GM19239 (cell line): Measurements from ENCODE around the gene LARP1B.
"Not testable (repeated sequence)": the region's sequence is repeated elsewhere in the genome, so short reads cannot be mapped to it uniquely, and the experiment has no call there.

Source experiments
- DNase-seq: peaks from one replicate; pipeline ENCODE4 v3.0.0; 2011; ENCODE audit warnings: low spot score; ENCODE audit not compliant: insufficient read length
- FAIRE-seq: peaks from 2 replicates; lab custom pipeline; 2011; peaks lifted over from hg19 to GRCh38; lab: Jason Lieb, UNC

Gene LARP1B

GRCh38 chr4:128060699-128061565 lies at the start of gene LARP1B:
LARP1B (plus strand) TSS chr4:128061312; CDS start chr4:128074952, 13,640 bp downstream.
- peak; percentile 97 for DNase-seq
- FAIRE-seq: peak; percentile 97

GRCh38 chr4:128025319-128025718 lies 35.8 kb upstream of the LARP1B start:
- DNase-seq (no peak), FAIRE-seq (no peak)

GRCh38 chr4:128029907-128030306 lies 31.2 kb upstream of the LARP1B start:
- DNase-seq: no peak
- no peak for FAIRE-seq

GRCh38 chr4:128031756-128032384 lies 29.2 kb upstream of the LARP1B start:
- DNase-seq (no peak), FAIRE-seq (no peak)

- FAIRE-seq: no peak
- DNase-seq: no peak
Observed at GRCh38 chr4:128039568-128039967, 21.5 kb upstream of the LARP1B start.

GRCh38 chr4:128047019-128047418 lies 14.1 kb upstream of the LARP1B start:
- not testable (repeated sequence) for FAIRE-seq, DNase-seq

- DNase-seq, FAIRE-seq: not testable (repeated sequence)
Observed at GRCh38 chr4:128047514-128047913, 13.6 kb upstream of the LARP1B start.

GRCh38 chr4:128051229-128051628 lies 9.9 kb upstream of the LARP1B start:
- FAIRE-seq, DNase-seq: not testable (repeated sequence)

GRCh38 chr4:128054907-128055306 lies 6.2 kb upstream of the LARP1B start:
- FAIRE-seq, DNase-seq: not testable (repeated sequence)

GRCh38 chr4:128055441-128056206 lies 5.5 kb upstream of the LARP1B start:
- not testable (repeated sequence) for FAIRE-seq, DNase-seq

GRCh38 chr4:128056396-128056795 lies 4.7 kb upstream of the LARP1B start:
- no peak for DNase-seq
- no peak for FAIRE-seq

- DNase-seq: no peak
Observed at GRCh38 chr4:128060121-128060698, 902 bp upstream of the LARP1B start.

GRCh38 chr4:128061566-128062536 lies 739 bp downstream of the LARP1B start:
- FAIRE-seq (peak; percentile 18), DNase-seq (peak; percentile 61)

More at GRCh38 chr4:128060121-128060698, 902 bp upstream of the LARP1B start:
- peak; percentile 75 for FAIRE-seq

- FAIRE-seq: not testable (repeated sequence)
Observed at GRCh38 chr4:128066453-128066820, 5.3 kb downstream of the LARP1B start.

GRCh38 chr4:128068918-128069317 lies 7.8 kb downstream of the LARP1B start:
- no peak for FAIRE-seq
- no peak for DNase-seq

More at GRCh38 chr4:128066453-128066820, 5.3 kb downstream of the LARP1B start:
- DNase-seq: not testable (repeated sequence)

- DNase-seq: no peak
- FAIRE-seq: peak; percentile 57
Observed at GRCh38 chr4:128076464-128076863, 15.4 kb downstream of the LARP1B start.

GRCh38 chr4:128095293-128095692 lies 34.2 kb downstream of the LARP1B start:
- not testable (repeated sequence) for DNase-seq, FAIRE-seq

GRCh38 chr4:128107766-128108165 lies 46.7 kb downstream of the LARP1B start:
- FAIRE-seq: no peak
- DNase-seq: no peak

- DNase-seq: no peak
- no peak for FAIRE-seq
Observed at GRCh38 chr4:128123036-128123435, 61.9 kb downstream of the LARP1B start.
